Hepatocyte (in vitro differentiated cells): Measurements from ENCODE around the gene FKBP6. TPM values are rescaled to one million over a fixed set of nuclear protein-coding genes. Genes with fewer than 3 reads are reported as not detected.

Experiments
- DNase-seq: peaks from one replicate; pipeline ENCODE4 v3.0.0-alpha.2; 2016; ENCODE audit warnings: low spot score
- H2AFZ ChIP-seq: fragments of 200-600 bp; sonication (generic); 2 replicates; pipeline ENCODE4 v1.6.0; 2016; ENCODE audit warnings: antibody characterized with exemption, mild to moderate bottlenecking
- H3K27ac ChIP-seq: fragments of 200-600 bp; sonication (generic); 2 replicates; pipeline ENCODE4 v1.5.1; 2016; ENCODE audit warnings: mild to moderate bottlenecking
- H3K27me3 ChIP-seq: fragments of 200-600 bp; sonication (generic); 2 replicates; pipeline ENCODE4 v1.6.1; 2016
- H3K36me3 ChIP-seq: fragments of 200-600 bp; sonication (generic); replicated peaks from 2 replicates; pipeline ENCODE4 v1.5.1; 2016; ENCODE audit warnings: low read depth; ENCODE audit not compliant: insufficient read depth
- H3K4me1 ChIP-seq: fragments of 200-600 bp; sonication (generic); 2 replicates; pipeline ENCODE4 v1.5.1; 2016; ENCODE audit warnings: mild to moderate bottlenecking, moderate library complexity; ENCODE audit not compliant: insufficient read depth
- H3K4me2 ChIP-seq: fragments of 200-600 bp; sonication (generic); 2 replicates; pipeline ENCODE4 v1.6.0; 2016
- H3K4me3 ChIP-seq: fragments of 200-600 bp; sonication (generic); 2 replicates; pipeline ENCODE4 v1.5.1; 2016; ENCODE audit warnings: mild to moderate bottlenecking
- H3K79me2 ChIP-seq: fragments of 200-600 bp; sonication (generic); 2 replicates; pipeline ENCODE4 v1.6.0; 2017; ENCODE audit warnings: mild to moderate bottlenecking
- H3K9me2 ChIP-seq: fragments of 200-600 bp; sonication (generic); replicated peaks from 2 replicates; pipeline ENCODE4 v1.6.0; 2017; ENCODE audit warnings: mild to moderate bottlenecking; ENCODE audit not compliant: insufficient read depth
- H3K9me3 ChIP-seq: fragments of 200-600 bp; sonication (generic); 2 replicates; pipeline ENCODE4 v1.5.1; 2016; ENCODE audit warnings: low read depth, mild to moderate bottlenecking
- H4K20me1 ChIP-seq: fragments of 200-600 bp; sonication (generic); 2 replicates; pipeline ENCODE4 v1.6.0; 2016; ENCODE audit warnings: mild to moderate bottlenecking; ENCODE audit not compliant: insufficient read depth, poor library complexity, severe bottlenecking
- CTCF ChIP-seq: fragments of 200-600 bp; sonication (generic); IDR thresholded peaks from 2 replicates; pipeline ENCODE4 v1.5.1; 2016; ENCODE audit warnings: antibody characterized with exemption, mild to moderate bottlenecking; ENCODE audit not compliant: poor library complexity
- EZH2 ChIP-seq: fragments of 200-600 bp; sonication (generic); IDR thresholded peaks from 2 replicates; pipeline ENCODE4 v1.6.1; 2016; ENCODE audit warnings: antibody characterized with exemption, mild to moderate bottlenecking, borderline replicate concordance
- EZH2phosphoT487 ChIP-seq: fragments of 200-600 bp; sonication (generic); IDR thresholded peaks from one replicate; pipeline ENCODE4 v1.6.1; 2018; ENCODE audit warnings: antibody characterized with exemption, mild to moderate bottlenecking, low read depth, moderate library complexity; ENCODE audit not compliant: unreplicated experiment, severe bottlenecking
- WGBS: methylation state at CpG from one replicate; pipeline ENCODE4 v1.1.6; 2016; ENCODE audit warnings: low lambda C conversion rate; ENCODE audit errors: missing lambda C conversion rate; 5-methylcytosine and 5-hydroxymethylcytosine counted together
- polyA plus RNA-seq: library from polyadenylated mRNA; unstranded; fragments of >200 nt; fragmentation: Nextera tagmentation; extraction: Ambion mirVana; gene quantifications from 2 replicates; pipeline ENCODE4 v1.2.1, GENCODE V29; 2016
- total RNA-seq: library from RNA; depleted of rRNA; stranded (reverse); fragments of >200 nt; gene quantifications from 2 replicates; pipeline ENCODE4 v1.2.3, GENCODE V29; 2014

The FKBP6 gene
- total and polyA plus RNA-seq, 2 experiments from 2014 or later = 0.17 TPM; not detected in 1

- no peaks in the 10 kb centered on the region for H3K9me2 ChIP-seq
- H3K9me3 ChIP-seq = no peaks in the 10 kb centered on the region
- peaks cover 5% of the 10 kb centered on the region for H3K4me1 ChIP-seq
- 67% methylated on average over 6 of the region's 6 CpGs for WGBS
- no peaks in the 10 kb centered on the region for H3K27me3 ChIP-seq
- no peak for TF ChIP-seq EZH2
- no peak for TF ChIP-seq EZH2phosphoT487
- no peak for TF ChIP-seq CTCF
- DNase-seq = no peak
- no peak overlapping the region for H2AFZ ChIP-seq
- H3K36me3 ChIP-seq = no peaks in the 10 kb centered on the region
- H3K27ac ChIP-seq = no peak overlapping the region
- H3K79me2 ChIP-seq = no peaks in the 10 kb centered on the region
- no peak overlapping the region for H3K4me2 ChIP-seq
- H3K4me3 ChIP-seq = no peak overlapping the region
- no peaks in the 10 kb centered on the region for H4K20me1 ChIP-seq
These were observed 25.3 kb downstream of the FKBP6 start for GRCh38 chr7:73353243-73353642.

DNA sequence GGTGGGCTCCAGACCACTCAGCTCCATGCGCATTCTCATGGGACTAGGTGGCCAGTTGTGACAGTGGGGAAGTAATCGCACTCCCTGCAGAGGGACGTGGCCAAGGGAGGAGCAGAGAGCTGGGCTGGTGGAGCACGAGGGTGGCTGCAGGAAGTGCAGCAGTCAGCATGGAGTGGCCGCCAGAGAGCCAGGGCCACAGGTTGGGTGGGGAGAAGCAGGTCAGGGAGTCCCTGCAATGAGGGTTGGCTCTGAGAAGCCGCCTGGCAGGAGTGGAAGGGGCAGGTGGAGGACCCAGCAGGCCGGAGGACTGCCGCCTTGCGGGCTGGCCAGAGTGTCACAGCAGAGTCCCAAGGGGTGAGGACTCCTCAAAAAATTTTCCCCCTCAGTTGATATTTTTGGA is 26.2 kb downstream of the FKBP6 start:
- Histone ChIP-seq H3K9me3 (no peaks in the 10 kb centered on the region), H3K4me3 (no peak overlapping the region), H3K9me2 (no peaks in the 10 kb centered on the region), H3K27ac (no peak overlapping the region), H3K36me3 (no peaks in the 10 kb centered on the region), H4K20me1 (no peaks in the 10 kb centered on the region), H3K79me2 (no peaks in the 10 kb centered on the region), H2AFZ (no peak overlapping the region), H3K27me3 (no peaks in the 10 kb centered on the region), H3K4me1 (peaks cover 8% of the 10 kb centered on the region), H3K4me2 (no peak overlapping the region)
- 90% methylated on average over 9 of the region's 9 CpGs for WGBS
- TF ChIP-seq CTCF = no peak
- no peak for TF ChIP-seq EZH2
- no peak for TF ChIP-seq EZH2phosphoT487
- no peak for DNase-seq

DNA sequence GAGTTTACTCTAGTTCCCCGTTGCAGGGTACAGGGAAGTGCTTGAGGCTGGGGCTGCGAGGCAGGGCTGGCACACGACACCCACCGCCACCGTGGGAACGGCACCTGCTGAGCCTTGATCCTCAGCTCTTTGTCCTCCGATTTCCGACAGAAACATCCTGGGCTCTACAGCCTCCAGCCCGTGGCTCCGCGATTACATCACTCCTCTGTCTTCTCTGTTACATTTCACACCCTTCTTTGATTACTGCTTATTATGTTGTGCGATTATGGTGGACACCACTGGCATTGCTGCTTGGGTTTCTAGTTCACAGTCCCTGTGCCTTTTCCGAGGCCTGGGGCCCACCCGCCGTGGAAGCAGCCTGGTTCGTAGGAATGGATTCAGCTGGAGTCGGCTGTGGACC is 26.9 kb downstream of the FKBP6 start:
- Histone ChIP-seq H3K79me2 (no peaks in the 10 kb centered on the region), H3K27me3 (no peaks in the 10 kb centered on the region), H4K20me1 (no peaks in the 10 kb centered on the region), H3K9me3 (no peaks in the 10 kb centered on the region), H3K4me1 (peaks cover 8% of the 10 kb centered on the region), H3K9me2 (no peaks in the 10 kb centered on the region), H3K4me2 (no peak overlapping the region), H3K36me3 (no peaks in the 10 kb centered on the region), H2AFZ (no peak overlapping the region), H3K27ac (no peak overlapping the region), H3K4me3 (no peak overlapping the region)
- no peak for TF ChIP-seq CTCF
- no peak for TF ChIP-seq EZH2
- TF ChIP-seq EZH2phosphoT487 = no peak
- WGBS = 89% methylated on average over 17 of the region's 17 CpGs
- no peak for DNase-seq

DNA sequence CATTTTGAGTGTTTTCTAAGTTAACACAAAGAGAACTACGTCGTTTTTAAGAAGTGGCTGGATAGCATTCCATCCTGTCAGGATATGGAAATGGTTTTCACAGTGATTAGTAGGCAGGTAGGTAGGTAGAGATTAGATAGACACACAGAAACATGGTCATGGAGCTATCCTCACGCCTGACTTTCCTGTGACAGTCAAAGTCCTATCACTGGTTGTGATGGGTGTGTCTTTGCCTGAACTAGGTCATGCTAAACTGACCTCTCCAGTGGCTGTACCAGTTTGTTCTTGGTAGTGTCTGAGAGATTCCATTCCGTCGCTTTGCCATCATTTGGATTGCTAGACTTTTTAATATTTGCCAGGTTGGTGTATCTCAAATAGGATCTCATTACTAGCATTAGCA is 28.2 kb downstream of the FKBP6 start:
- no peaks in the 10 kb centered on the region for H3K79me2 ChIP-seq
- no peak overlapping the region for H2AFZ ChIP-seq
- WGBS = 70% methylated on average over 5 of the region's 5 CpGs
- DNase-seq = no peak
- no peaks in the 10 kb centered on the region for H3K9me2 ChIP-seq
- H3K9me3 ChIP-seq = no peaks in the 10 kb centered on the region
- H3K27ac ChIP-seq = no peak overlapping the region
- H3K36me3 ChIP-seq = no peaks in the 10 kb centered on the region
- no peak overlapping the region for H3K4me3 ChIP-seq
- H3K27me3 ChIP-seq = no peaks in the 10 kb centered on the region
- H3K4me2 ChIP-seq = no peak overlapping the region
- H3K4me1 ChIP-seq = peaks cover 8% of the 10 kb centered on the region
- no peak for TF ChIP-seq CTCF
- no peak for TF ChIP-seq EZH2phosphoT487
- no peak for TF ChIP-seq EZH2
- H4K20me1 ChIP-seq = no peaks in the 10 kb centered on the region
